H1 (cell line): ENCODE measurements around the gene LIFR. TPM values are rescaled to one million over a fixed set of nuclear protein-coding genes. Genes with fewer than 3 reads are reported as not detected.

Source experiments
- CTCF ChIA-PET: fragments of 300-600 bp; sonication (Branson Sonifier 250); formaldehyde crosslinking; loops from one replicate; lab custom pipeline; 2021; ENCODE audit not compliant: partially characterized antibody; lab: Charles Lee
- POLR2A ChIA-PET: fragments of 300-600 bp; sonication (Branson Sonifier 250); formaldehyde crosslinking; loops from one replicate; lab custom pipeline; 2021; ENCODE audit warnings: inconsistent platforms; ENCODE audit not compliant: partially characterized antibody; lab: Charles Lee
- DNase-seq, 2 experiments: peaks; one replicate each; pipeline versions ENCODE4 v3.0.0 to v3.0.0-alpha.2; 2010 to 2022; ENCODE audit warnings: low spot score in 2 of 2, low read depth in 1 of 2, mixed read lengths in 1 of 2
- FAIRE-seq: peaks from 2 replicates; lab custom pipeline; 2011; peaks lifted over from hg19 to GRCh38; lab: Jason Lieb, UNC
- H2AFZ ChIP-seq: 2 replicates; pipeline ENCODE4 v1.8.1; 2012; ENCODE audit warnings: low read length, inconsistent platforms
- H2AK5ac ChIP-seq: 2 replicates; pipeline ENCODE4 v1.6.1; 2013; ENCODE audit warnings: low read depth, low read length
- H2BK120ac ChIP-seq: replicated peaks from 2 replicates; pipeline ENCODE3; 2013; ENCODE audit warnings: low read depth, low read length, inconsistent platforms
- H2BK12ac ChIP-seq: 2 replicates; pipeline ENCODE4 v1.6.1; 2013; ENCODE audit warnings: low read depth, low read length
- H2BK15ac ChIP-seq: 2 replicates; pipeline ENCODE4 v1.6.1; 2013; ENCODE audit warnings: low read length
- H2BK20ac ChIP-seq: 2 replicates; pipeline ENCODE4 v1.6.1; 2013; ENCODE audit warnings: low read length
- H2BK5ac ChIP-seq: 2 replicates; pipeline ENCODE4 v1.6.1; 2013; ENCODE audit warnings: low read depth, low read length
- H3K14ac ChIP-seq: 2 replicates; pipeline ENCODE4 v1.6.1; 2013; ENCODE audit warnings: inconsistent platforms; ENCODE audit not compliant: insufficient read length
- H3K18ac ChIP-seq: 2 replicates; pipeline ENCODE4 v1.6.1; 2013; ENCODE audit warnings: low read length; ENCODE audit errors: extremely low read depth
- H3K23ac ChIP-seq: 2 replicates; pipeline ENCODE4 v1.6.1; 2013; ENCODE audit warnings: inconsistent platforms; ENCODE audit not compliant: insufficient read length
- H3K23me2 ChIP-seq: 2 replicates; pipeline ENCODE4 v1.6.1; 2013; ENCODE audit warnings: low read depth, low read length
- H3K27ac ChIP-seq: 2 replicates; pipeline ENCODE4 v1.6.1; 2011; ENCODE audit warnings: low read depth, low read length, inconsistent platforms
- H3K27me3 ChIP-seq, 4 experiments: replicated peaks in 1 of 4; 1 replicate in 1 of 4; 2 replicates in 3 of 4; pipeline versions ENCODE4 v1.6.1 to v1.8.1; 2011 to 2013; ENCODE audit warnings: low read length in 3 of 4, mild to moderate bottlenecking in 3 of 4, inconsistent platforms in 2 of 4, mixed read lengths in 2 of 4, moderate library complexity in 1 of 4; ENCODE audit not compliant: control insufficient read depth in 3 of 4, insufficient read depth in 3 of 4; ENCODE audit errors: extremely low read depth in 1 of 4
- H3K36me3 ChIP-seq, 4 experiments: 2 replicates each; pipeline versions ENCODE4 v1.6.1 to v1.8.1; 2011 to 2013; ENCODE audit warnings: mild to moderate bottlenecking in 4 of 4, low read length in 3 of 4, moderate library complexity in 2 of 4, control low read depth in 1 of 4, inconsistent platforms in 1 of 4; ENCODE audit not compliant: insufficient read depth in 4 of 4, control insufficient read depth in 2 of 4
- H3K4ac ChIP-seq: replicated peaks from 2 replicates; pipeline ENCODE3; 2013; ENCODE audit warnings: low read length, low read depth, mixed read lengths, inconsistent platforms; ENCODE audit not compliant: insufficient read length
- H3K4me1 ChIP-seq, 4 experiments: replicated peaks in 1 of 4; 1 replicate in 1 of 4; 2 replicates in 3 of 4; pipeline versions ENCODE4 v1.6.1 to v1.8.1; 2011 to 2013; ENCODE audit warnings: low read length in 3 of 4, inconsistent platforms in 2 of 4, mixed read lengths in 1 of 4; ENCODE audit not compliant: insufficient read depth in 4 of 4, control insufficient read depth in 3 of 4
- H3K4me2 ChIP-seq, 2 experiments: 2 replicates each; pipeline versions ENCODE4 v1.6.1 to v1.8.1; 2011 to 2013; ENCODE audit warnings: low read depth in 2 of 2, low read length in 2 of 2, control low read depth in 1 of 2, inconsistent platforms in 1 of 2, mild to moderate bottlenecking in 1 of 2; ENCODE audit not compliant: insufficient read depth in 1 of 2
- H3K4me3 ChIP-seq, 4 experiments: fragments of 200-600, 300-600 bp in 1 of 4; sonication (generic), shearing (Covaris generic), sonication (Bioruptor Twin) in 1 of 4; 2 replicates each; pipeline versions ENCODE4 v1.5.1 to v1.8.1; 2011 to 2016; ENCODE audit warnings: low read length in 4 of 4, low read depth in 3 of 4, control low read depth in 2 of 4, inconsistent platforms in 2 of 4, mild to moderate bottlenecking in 2 of 4, mixed read lengths in 1 of 4, moderate library complexity in 1 of 4; ENCODE audit not compliant: insufficient read depth in 2 of 4; ENCODE audit errors: extremely low read depth in 1 of 4
- H3K56ac ChIP-seq: replicated peaks from 2 replicates; pipeline ENCODE3; 2013; ENCODE audit warnings: low read depth, mild to moderate bottlenecking, mixed read lengths, low read length, inconsistent platforms; ENCODE audit not compliant: insufficient read length
- H3K79me1 ChIP-seq: 2 replicates; pipeline ENCODE4 v1.6.1; 2013; ENCODE audit warnings: low read depth, low read length, control low read depth
- H3K79me2 ChIP-seq, 2 experiments: 2 replicates each; pipeline versions ENCODE4 v1.6.1 to v1.8.1; 2012 to 2013; ENCODE audit warnings: low read length in 2 of 2, mild to moderate bottlenecking in 2 of 2, inconsistent platforms in 1 of 2; ENCODE audit not compliant: insufficient read depth in 2 of 2, control insufficient read depth in 1 of 2
- H3K9ac ChIP-seq, 4 experiments: replicated peaks in 1 of 4; 1 replicate in 1 of 4; 2 replicates in 3 of 4; pipeline versions ENCODE4 v1.6.1 to v1.8.1; 2011 to 2013; ENCODE audit warnings: low read depth in 3 of 4, low read length in 3 of 4, control low read depth in 2 of 4, mild to moderate bottlenecking in 2 of 4, moderate library complexity in 2 of 4, inconsistent platforms in 1 of 4; ENCODE audit errors: extremely low read depth in 1 of 4
- H3K9me3 ChIP-seq, 2 experiments: 2 replicates each; pipeline versions ENCODE4 v1.6.1 to v1.8.1; 2012 to 2013; ENCODE audit warnings: mild to moderate bottlenecking in 2 of 2, moderate library complexity in 2 of 2, control low read depth in 1 of 2, inconsistent platforms in 1 of 2, low read depth in 1 of 2, low read length in 1 of 2, mixed read lengths in 1 of 2; ENCODE audit not compliant: insufficient read depth in 2 of 2
- H4K20me1 ChIP-seq, 2 experiments: replicated peaks in 1 of 2; 2 replicates each; pipeline versions ENCODE3 to v1.8.1; 2011 to 2013; ENCODE audit warnings: inconsistent platforms in 2 of 2, low read length in 2 of 2, mild to moderate bottlenecking in 1 of 2; ENCODE audit not compliant: insufficient read depth in 2 of 2, control insufficient read depth in 1 of 2
- H4K5ac ChIP-seq: 2 replicates; pipeline ENCODE4 v1.6.1; 2013; ENCODE audit warnings: low read length, low read depth, mixed read lengths, inconsistent platforms; ENCODE audit not compliant: insufficient read length
- H4K8ac ChIP-seq: 2 replicates; pipeline ENCODE4 v1.8.0; 2013; ENCODE audit warnings: mild to moderate bottlenecking, moderate library complexity, low read length, inconsistent platforms; ENCODE audit not compliant: insufficient read depth; ENCODE audit errors: extremely low read depth
- H4K91ac ChIP-seq: replicated peaks from 2 replicates; pipeline ENCODE3; 2013; ENCODE audit warnings: low read length, mixed read lengths, inconsistent platforms; ENCODE audit not compliant: insufficient read length
- RFX5 ChIP-seq: IDR thresholded peaks from 2 replicates; pipeline ENCODE4 v1.6.1; 2011; ENCODE audit warnings: low read depth, low read length, improper control_type of control experiment, borderline replicate concordance
- WGBS, 2 experiments: shearing (Covaris generic) in 1 of 2; methylation state at CpG; one replicate each; pipeline versions ENCODE4 v1.1.6 to v1.1.7; 2013 to 2015; ENCODE audit warnings: low lambda C conversion rate in 2 of 2, mixed read lengths in 2 of 2, inconsistent platforms in 1 of 2, low coverage in 1 of 2, missing lambda C conversion rate in 1 of 2; ENCODE audit not compliant: insufficient replicate concordance in 2 of 2, insufficient coverage in 1 of 2, insufficient read length in 1 of 2; ENCODE audit errors: extremely low coverage in 1 of 2, missing lambda C conversion rate in 1 of 2; 5-methylcytosine and 5-hydroxymethylcytosine counted together
- polyA plus RNA-seq, 7 experiments: library from polyadenylated mRNA; depleted of rRNA in 3 of 7; stranded (reverse) in 5 of 7; unstranded in 2 of 7; fragments of >200 nt in 5 of 7; fragments of 200-250 nt in 2 of 7; gene quantifications; 1 replicate in 5 of 7; 2 replicates in 1 of 7; 4 replicates in 1 of 7; pipeline versions ENCODE4 v1.2.1 to v1.2.3, GENCODE V29; 2011 to 2013; ENCODE audit warnings: missing spikeins in 2 of 7, mixed read lengths in 2 of 7
- total RNA-seq: library from RNA; stranded (reverse); fragmentation: NEBNext Ultra II Directional; extraction: Animal tissue kit (Norgen Biotek cat#: 25700); gene quantifications from 2 replicates; pipeline ENCODE4 v1.2.1, GENCODE V29; 2021

LIFR gene
- total and polyA plus RNA-seq, 2 of the 8 experiments (the other 6 are each of a cell fraction or from before 2014, with no cell fraction given): 2.0 to 18.9 TPM

DNA sequence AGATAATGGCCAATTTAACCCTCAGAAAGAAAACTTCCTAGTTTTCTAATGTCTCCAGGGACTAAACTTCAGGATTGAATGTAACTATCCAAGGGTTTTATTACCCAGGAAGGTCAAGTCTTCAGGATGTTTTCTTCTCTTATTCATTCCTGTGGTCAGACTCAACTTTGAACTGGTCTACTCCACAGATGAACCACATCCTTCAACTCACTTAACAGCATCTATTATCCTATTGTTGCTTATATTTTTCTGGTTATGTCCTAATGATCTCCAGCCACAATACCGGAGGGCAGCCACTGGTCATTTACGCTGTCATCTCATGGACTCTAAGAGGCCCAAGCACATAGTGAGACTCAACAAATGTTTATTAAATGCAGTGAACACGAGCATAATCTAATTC, 47.2 kb upstream of the LIFR start:
- H2AFZ ChIP-seq: no peak overlapping the region
- H2BK5ac ChIP-seq: no peak overlapping the region
- no peak overlapping the region for H2AK5ac ChIP-seq
- no peak overlapping the region for H4K91ac ChIP-seq
- H3K4me3 ChIP-seq: no peak overlapping the region
- H3K27ac ChIP-seq: no peak overlapping the region
- no peaks in the 10 kb centered on the region; a peak in 1 of 8 replicates for H3K36me3 ChIP-seq
- POLR2A ChIA-PET: no interaction called here
- H2BK120ac ChIP-seq: no peak overlapping the region
- no peak overlapping the region for H3K9ac ChIP-seq
- TF ChIP-seq RFX5: no peak
- H3K23ac ChIP-seq: no peak overlapping the region
- H3K79me1 ChIP-seq: no peaks in the 10 kb centered on the region
- no peak for FAIRE-seq
- no peak overlapping the region for H3K4me2 ChIP-seq
- H4K8ac ChIP-seq: no peak overlapping the region
- no peak for DNase-seq
- no peaks in the 10 kb centered on the region for H3K79me2 ChIP-seq
- no peaks in the 10 kb centered on the region for H3K27me3 ChIP-seq
- WGBS, 2 experiments: 84% methylated on average over 3 of the region's 3 CpGs; no CpG with 5 or more reads in 1 of the 2 experiments
- no peaks in the 10 kb centered on the region for H3K23me2 ChIP-seq
- H3K18ac ChIP-seq: no peak overlapping the region
- H4K20me1 ChIP-seq: no peaks in the 10 kb centered on the region
- no peak overlapping the region for H2BK12ac ChIP-seq
- CTCF ChIA-PET: interaction anchor here (1.4 kb wide), 1 partner anchor 61 kb away, joined by 4 read pairs; no protein-coding TSS in a partner anchor
- no peak overlapping the region for H2BK15ac ChIP-seq
- H2BK20ac ChIP-seq: no peak overlapping the region
- H3K4me1 ChIP-seq: peaks cover 0 to 5% (median 1%) of the 10 kb centered on the region in 4 experiments; a peak in 2 of 7 replicates
- no peak overlapping the region for H4K5ac ChIP-seq
- no peak overlapping the region for H3K56ac ChIP-seq
- H3K9me3 ChIP-seq: no peaks in the 10 kb centered on the region
- H3K4ac ChIP-seq: no peak overlapping the region
- no peak overlapping the region for H3K14ac ChIP-seq
